Breast epithelium (tissue), 4 donors: Measurements from ENCODE around the gene ZNF710. TPM values are rescaled to one million over a fixed set of nuclear protein-coding genes. Genes with fewer than 3 reads are reported as not detected.

Experiments
- DNase-seq, 2 donors: peaks; one replicate each; pipeline ENCODE4 v3.0.0-alpha.2; 2019; ENCODE audit warnings: low spot score in 2 of 2
- H3K27ac ChIP-seq, 2 donors: fragments of 200-600 bp; sonication (generic) in 1 of 2; one replicate each; pipeline ENCODE4 v1.5.1; 2016 to 2019; ENCODE audit warnings: mild to moderate bottlenecking in 1 of 2
- H3K27me3 ChIP-seq, 2 donors: fragments of 200-600 bp; sonication (generic) in 1 of 2; one replicate each; pipeline versions ENCODE4 v1.5.1 to v1.6.0; 2017 to 2019; ENCODE audit warnings: control low read depth in 1 of 2, mild to moderate bottlenecking in 1 of 2
- H3K36me3 ChIP-seq: fragments of 200-600 bp; one replicate; pipeline ENCODE4 v1.5.1; 2019
- H3K4me1 ChIP-seq, 2 donors: fragments of 200-600 bp; sonication (generic); one replicate each; pipeline ENCODE4 v1.5.1; 2016 to 2019; ENCODE audit warnings: control low read depth in 1 of 2
- H3K4me3 ChIP-seq, 3 donors: fragments of 200-600 bp; sonication (generic); 1 replicate in 2 of 3; 2 replicates in 1 of 3; pipeline ENCODE4 v1.5.1; 2016 to 2019; ENCODE audit warnings: mild to moderate bottlenecking in 3 of 3, moderate library complexity in 2 of 3
- H3K9me3 ChIP-seq, 2 donors: fragments of 200-600 bp; sonication (generic) in 1 of 2; one replicate each; pipeline ENCODE4 v1.5.1; 2016 to 2019; ENCODE audit warnings: control low read depth in 1 of 2
- POLR2A ChIP-seq: fragments of 450-650 bp; IDR thresholded peaks from one replicate; pipeline ENCODE4 v1.6.1; 2016; ENCODE audit warnings: antibody characterized with exemption, mild to moderate bottlenecking, moderate library complexity
- POLR2AphosphoS5 ChIP-seq, 3 donors: sonication (generic); formaldehyde crosslinking; IDR thresholded peaks; one replicate each; pipeline ENCODE4 v1.6.1; 2017; ENCODE audit warnings: antibody characterized with exemption in 3 of 3
- intact Hi-C: fragments of 100-400 bp; cut with DNase I; formaldehyde crosslinking; loops from one replicate; pipeline ENCODE4 v1.15.1; 2023; ENCODE audit warnings: low total_unique reads
- total RNA-seq, 3 donors: library from RNA; depleted of rRNA; stranded (reverse); fragments of >200 nt; gene quantifications; one replicate each; pipeline ENCODE4 v1.1.0, GENCODE V29; 2016
- TF ChIP-seq, protein P1 (sequence below), 3 donors: fragments of 450-650 bp; IDR thresholded peaks; one replicate each; pipeline ENCODE4 v1.5.1; 2016 to 2017; ENCODE audit warnings: antibody characterized with exemption in 3 of 3, mild to moderate bottlenecking in 3 of 3, moderate library complexity in 3 of 3

ZNF710 gene
- total RNA-seq, 3 donors from 2014 or later = 4.0 to 14.4 (median 10.4) TPM

DNA sequence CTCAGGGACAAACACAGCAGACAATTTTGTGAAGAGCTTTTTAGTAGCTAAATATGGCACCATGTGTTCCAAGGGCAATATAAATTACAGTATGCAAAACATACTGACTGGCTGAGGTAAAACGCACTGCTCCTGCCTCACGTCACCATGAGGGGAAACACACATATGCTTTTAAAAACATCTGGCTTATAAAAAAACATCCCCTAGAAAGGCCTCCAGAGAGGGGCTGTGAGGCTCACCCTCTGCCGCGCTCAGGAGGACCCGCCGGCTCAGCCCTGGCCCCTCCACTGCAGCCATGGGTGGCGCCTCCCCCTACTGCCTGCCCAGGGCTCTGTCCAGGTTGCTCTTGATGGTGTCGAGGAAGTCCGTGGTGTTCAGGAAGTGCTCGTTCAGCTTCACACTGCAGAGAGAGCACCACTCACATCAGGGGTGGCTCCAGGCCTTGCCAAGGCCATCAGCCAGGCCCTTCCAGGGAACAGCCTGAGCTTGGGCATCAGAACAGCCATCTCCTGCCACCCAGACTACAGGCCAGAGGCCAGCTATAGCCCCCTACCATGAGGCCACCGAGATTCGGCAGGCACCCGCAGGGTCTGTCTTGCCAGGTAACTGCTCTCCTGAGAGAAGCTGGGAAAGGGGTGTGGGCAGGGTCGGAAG is 83.0 kb downstream of the ZNF710 start:
- Histone ChIP-seq H3K27ac (no peak overlapping the region), H3K36me3 (peaks cover 5% of the 10 kb centered on the region), H3K4me1 (no peaks in the 10 kb centered on the region), H3K4me3 (no peak overlapping the region), H3K27me3 (no peaks in the 10 kb centered on the region), H3K9me3 (no peaks in the 10 kb centered on the region)
- no peak for DNase-seq
- intact Hi-C loops = no loop called here
- no peak for TF ChIP-seq POLR2A
- no peak for TF ChIP-seq POLR2AphosphoS5 (IDR thresholded peaks at IDR 0.05)
- TF ChIP-seq, protein P1, sequence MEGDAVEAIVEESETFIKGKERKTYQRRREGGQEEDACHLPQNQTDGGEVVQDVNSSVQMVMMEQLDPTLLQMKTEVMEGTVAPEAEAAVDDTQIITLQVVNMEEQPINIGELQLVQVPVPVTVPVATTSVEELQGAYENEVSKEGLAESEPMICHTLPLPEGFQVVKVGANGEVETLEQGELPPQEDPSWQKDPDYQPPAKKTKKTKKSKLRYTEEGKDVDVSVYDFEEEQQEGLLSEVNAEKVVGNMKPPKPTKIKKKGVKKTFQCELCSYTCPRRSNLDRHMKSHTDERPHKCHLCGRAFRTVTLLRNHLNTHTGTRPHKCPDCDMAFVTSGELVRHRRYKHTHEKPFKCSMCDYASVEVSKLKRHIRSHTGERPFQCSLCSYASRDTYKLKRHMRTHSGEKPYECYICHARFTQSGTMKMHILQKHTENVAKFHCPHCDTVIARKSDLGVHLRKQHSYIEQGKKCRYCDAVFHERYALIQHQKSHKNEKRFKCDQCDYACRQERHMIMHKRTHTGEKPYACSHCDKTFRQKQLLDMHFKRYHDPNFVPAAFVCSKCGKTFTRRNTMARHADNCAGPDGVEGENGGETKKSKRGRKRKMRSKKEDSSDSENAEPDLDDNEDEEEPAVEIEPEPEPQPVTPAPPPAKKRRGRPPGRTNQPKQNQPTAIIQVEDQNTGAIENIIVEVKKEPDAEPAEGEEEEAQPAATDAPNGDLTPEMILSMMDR (IDR thresholded peaks at IDR 0.05) = no peak

- Histone ChIP-seq H3K4me3 (no peak overlapping the region), H3K27me3 (no peaks in the 10 kb centered on the region), H3K36me3 (peaks cover 5% of the 10 kb centered on the region), H3K4me1 (no peaks in the 10 kb centered on the region), H3K27ac (no peak overlapping the region), H3K9me3 (no peaks in the 10 kb centered on the region)
- no peak for DNase-seq
- intact Hi-C loops = no loop called here
- TF ChIP-seq, protein P1 (IDR thresholded peaks at IDR 0.05) = no peak
- TF ChIP-seq POLR2A (no peak), POLR2AphosphoS5 (IDR thresholded peaks at IDR 0.05) (no peak)
Observed at GRCh38 chr15:90084876-90085423, 83.8 kb downstream of the ZNF710 start.

DNA sequence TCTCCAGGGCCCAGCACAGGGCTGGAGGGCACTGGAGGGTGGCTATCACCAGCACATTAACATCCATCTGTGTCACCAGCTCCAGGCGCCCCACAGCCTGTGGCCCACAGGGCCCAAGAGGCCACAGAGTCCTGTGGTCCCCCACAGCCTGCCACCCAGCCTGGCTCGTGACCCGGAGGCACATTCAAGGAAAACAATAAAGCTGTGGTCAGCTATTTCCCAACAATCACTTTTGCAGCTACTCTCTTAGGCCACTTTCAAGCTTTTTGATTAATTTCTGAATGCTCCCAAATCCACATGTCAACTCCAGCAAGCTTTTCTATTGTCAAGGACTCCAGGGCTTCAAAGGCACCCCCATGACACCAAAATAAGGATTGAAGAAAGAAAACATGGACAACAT is 84.4 kb downstream of the ZNF710 start:
- TF ChIP-seq POLR2A (no peak), POLR2AphosphoS5 (IDR thresholded peaks at IDR 0.05) (no peak)
- TF ChIP-seq, protein P1 (IDR thresholded peaks at IDR 0.05) = no peak
- no peak for DNase-seq
- H3K36me3 ChIP-seq = peaks cover 5% of the 10 kb centered on the region
- no peaks in the 10 kb centered on the region for H3K4me1 ChIP-seq
- H3K4me3 ChIP-seq = no peak overlapping the region
- H3K27me3 ChIP-seq = no peaks in the 10 kb centered on the region
- H3K27ac ChIP-seq = no peak overlapping the region
- intact Hi-C loops = no loop called here
- H3K9me3 ChIP-seq = no peaks in the 10 kb centered on the region

DNA sequence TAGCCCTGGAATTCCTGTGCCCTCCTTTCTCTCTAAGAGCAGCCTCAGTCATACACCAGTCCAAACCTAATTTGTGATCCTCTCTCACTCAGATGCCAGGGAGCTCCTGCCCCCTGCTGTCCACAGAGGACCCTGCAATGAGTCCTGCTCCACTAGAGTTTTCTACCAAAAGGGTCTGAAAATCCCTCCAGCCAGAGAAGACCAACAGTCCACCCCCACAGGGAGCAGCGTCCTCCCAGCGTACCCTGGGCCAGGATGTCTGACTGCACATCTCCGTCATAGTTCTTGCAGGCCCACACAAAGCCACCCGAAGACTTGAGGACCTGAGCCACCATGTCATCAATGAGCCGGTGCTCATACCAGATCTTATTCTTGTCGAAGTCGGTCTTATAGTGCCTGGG is 85.7 kb downstream of the ZNF710 start:
- Histone ChIP-seq H3K4me1 (no peaks in the 10 kb centered on the region), H3K36me3 (peaks cover 5% of the 10 kb centered on the region), H3K4me3 (no peak overlapping the region), H3K27me3 (no peaks in the 10 kb centered on the region), H3K9me3 (no peaks in the 10 kb centered on the region), H3K27ac (no peak overlapping the region)
- TF ChIP-seq POLR2AphosphoS5 (IDR thresholded peaks at IDR 0.05) = no peak
- TF ChIP-seq, protein P1 (IDR thresholded peaks at IDR 0.05) = peak in 2 of 3 donors; percentile 32 to 39
- intact Hi-C loops = no loop called here
- DNase-seq = no peak

DNA sequence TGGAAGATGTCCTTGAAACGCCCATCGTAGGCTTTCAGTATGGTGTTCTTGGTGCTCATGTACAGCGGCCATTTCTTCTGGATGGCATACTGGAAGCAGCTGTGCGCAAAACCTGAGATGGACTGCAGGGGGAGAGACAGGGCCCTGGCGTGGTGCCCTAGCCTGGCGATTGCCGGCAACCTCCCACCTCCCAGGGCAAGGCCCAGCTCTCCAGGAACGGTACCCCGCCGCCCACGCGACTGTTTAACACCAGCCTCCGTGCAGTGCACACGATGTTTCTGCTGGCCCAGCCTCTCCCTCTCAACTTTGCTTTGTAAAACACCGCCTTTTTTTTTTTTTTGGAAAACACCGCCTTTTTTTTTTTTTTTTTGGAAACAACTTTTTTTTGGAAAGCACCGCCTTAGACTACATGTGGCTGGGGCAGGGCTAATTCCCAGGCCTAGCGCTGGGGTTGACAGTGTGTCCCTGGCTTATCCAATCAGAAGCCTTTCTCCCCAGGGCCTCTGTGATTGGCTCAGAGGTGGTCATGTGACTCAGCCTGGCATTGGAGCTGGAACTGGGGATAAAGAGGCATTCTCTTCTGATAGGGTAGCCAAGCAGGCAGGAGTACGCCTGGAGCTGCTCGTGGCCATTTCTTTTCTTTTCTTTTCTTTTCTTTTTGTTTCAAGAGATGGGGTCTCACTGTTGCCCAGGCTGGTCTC is 86.5 kb downstream of the ZNF710 start:
- no peak for DNase-seq
- no peaks in the 10 kb centered on the region for H3K4me1 ChIP-seq
- H3K27ac ChIP-seq = no peak overlapping the region
- intact Hi-C loops = no loop called here
- no peaks in the 10 kb centered on the region for H3K9me3 ChIP-seq
- H3K4me3 ChIP-seq = no peak overlapping the region
- H3K27me3 ChIP-seq = no peaks in the 10 kb centered on the region
- TF ChIP-seq POLR2A (no peak), POLR2AphosphoS5 (IDR thresholded peaks at IDR 0.05) (no peak)
- TF ChIP-seq, protein P1 (IDR thresholded peaks at IDR 0.05) = no peak
- peaks cover 5% of the 10 kb centered on the region for H3K36me3 ChIP-seq
